ENCODE data around the gene TGOLN2. TPM values are rescaled to one million over a fixed set of nuclear protein-coding genes. Genes with fewer than 3 reads are reported as not detected.
"Not testable (repeated sequence)": the region's sequence is repeated elsewhere in the genome, so short reads cannot be mapped to it uniquely, and the experiment has no call there.

Gene TGOLN2
- 59.9 TPM for total RNA-seq
- long read RNA-seq, full-length matches to known transcripts: 15 of 79 reads
- long read RNA-seq, partial matches to known transcripts: 1 of 79 reads
- long read RNA-seq, other reads (novel, unspliced or antisense): 63 of 79 reads

DNA sequence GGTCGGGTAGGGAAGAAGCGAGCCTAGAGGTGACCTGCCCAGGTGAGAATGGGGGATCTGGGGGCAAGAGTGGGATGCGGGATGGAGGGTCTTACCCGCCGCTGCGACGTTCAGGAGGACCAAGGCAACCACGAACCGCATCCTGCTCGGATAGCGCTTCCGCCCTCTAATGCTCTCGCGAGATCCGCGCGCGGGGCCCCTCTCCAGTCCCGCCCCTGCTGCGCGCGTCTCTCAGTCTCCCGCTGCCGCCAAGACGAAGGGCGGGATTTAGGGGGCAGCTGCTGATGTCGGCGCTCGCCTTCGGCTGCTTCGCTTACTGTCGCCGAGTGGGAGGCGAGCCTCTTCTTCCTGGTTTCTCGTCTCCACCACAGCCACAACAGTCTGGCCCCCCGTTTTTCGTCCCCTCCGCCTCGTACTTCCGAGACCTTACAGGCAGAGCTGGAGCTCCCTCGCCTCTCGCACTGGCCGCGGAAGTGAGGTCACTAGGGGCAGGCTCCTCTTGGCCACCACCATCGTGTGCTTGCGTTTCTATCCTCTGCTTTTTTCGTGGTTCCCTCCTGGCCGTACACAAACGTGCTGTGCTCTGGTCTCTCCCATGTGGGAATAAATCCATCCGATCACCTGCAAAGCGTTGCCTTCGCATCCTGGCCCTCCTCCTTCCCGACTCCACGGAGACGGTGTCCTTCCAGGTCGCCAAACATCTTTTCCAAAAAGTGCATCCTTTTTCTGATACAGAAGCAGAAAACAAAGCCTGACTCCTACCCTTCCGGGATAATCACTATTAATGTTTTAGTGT, at the start of gene TGOLN2:
Gene TGOLN2 (minus strand): TSS at position 168 of the 796 bp plus-strand sequence. CDS start 27 bp downstream, at position 141.
- DNase-seq (peak; percentile 96), ATAC-seq (ENCODE audit: poor library complexity) (peak; percentile 99)
- intact Hi-C loops (cut with DNase I): no loop called here

DNA sequence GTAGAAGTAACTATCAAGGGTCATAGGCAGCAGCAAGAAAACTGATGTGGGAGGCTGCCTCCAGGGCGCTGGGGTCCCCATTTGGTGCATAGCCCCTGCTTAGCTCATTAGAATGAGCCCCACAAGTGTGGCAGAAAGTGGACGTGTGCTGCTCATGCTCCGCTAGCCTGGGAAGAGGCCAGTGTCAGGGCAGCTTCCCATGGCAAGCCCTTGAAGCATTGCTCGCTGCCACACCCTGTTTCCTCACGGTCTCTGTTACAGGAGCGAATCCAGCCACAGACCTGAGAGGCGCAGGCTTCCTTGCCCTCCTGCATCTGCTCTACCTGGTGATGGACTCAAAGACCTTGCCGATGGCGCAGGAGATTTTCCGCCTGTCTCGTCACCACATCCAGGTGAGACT, 49.3 kb upstream of the TGOLN2 start:
- DNase-seq (no peak), ATAC-seq (ENCODE audit: poor library complexity) (no peak)
- intact Hi-C loops (cut with DNase I): no loop called here

DNA sequence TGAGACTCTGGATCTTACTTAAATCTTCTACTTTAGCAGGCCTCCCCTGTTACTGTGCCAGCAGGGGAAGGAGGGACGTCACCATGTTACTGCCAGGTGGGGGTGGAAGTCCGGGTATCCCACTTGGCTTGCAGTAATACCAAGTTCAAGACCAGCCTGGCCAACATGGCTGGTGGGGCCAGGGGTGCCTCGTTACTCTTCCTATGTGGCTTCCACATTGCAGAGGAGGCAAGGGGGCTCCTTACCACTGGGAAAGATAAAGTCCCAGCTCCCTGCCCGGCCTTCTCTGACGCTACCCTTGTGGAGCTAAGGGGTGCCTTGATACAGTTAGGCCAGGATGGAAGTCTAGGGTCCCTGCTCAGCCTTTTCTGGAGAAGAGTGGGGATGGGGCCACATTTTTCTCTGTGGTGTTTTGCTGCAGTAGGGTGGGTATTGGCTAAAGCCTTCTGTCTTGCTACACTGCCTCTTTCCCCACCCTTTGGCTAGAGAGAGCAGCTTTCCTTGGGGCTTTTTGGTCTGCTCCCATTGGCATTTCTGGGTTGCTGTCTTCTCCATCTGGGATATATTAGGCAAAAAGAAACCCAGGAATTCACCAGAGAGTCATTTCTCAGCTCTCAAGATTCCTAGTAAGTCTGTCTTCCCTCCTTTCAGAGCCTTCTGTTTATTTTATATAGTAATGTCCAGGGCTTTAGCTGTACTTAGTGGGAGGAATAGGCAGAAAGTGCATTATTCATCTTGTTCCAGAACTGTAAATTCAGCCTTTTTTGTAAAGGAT, 48.7 kb upstream of the TGOLN2 start:
- ATAC-seq (ENCODE audit: poor library complexity): no peak
- intact Hi-C loops (cut with DNase I): no loop called here
- DNase-seq: no peak

DNA sequence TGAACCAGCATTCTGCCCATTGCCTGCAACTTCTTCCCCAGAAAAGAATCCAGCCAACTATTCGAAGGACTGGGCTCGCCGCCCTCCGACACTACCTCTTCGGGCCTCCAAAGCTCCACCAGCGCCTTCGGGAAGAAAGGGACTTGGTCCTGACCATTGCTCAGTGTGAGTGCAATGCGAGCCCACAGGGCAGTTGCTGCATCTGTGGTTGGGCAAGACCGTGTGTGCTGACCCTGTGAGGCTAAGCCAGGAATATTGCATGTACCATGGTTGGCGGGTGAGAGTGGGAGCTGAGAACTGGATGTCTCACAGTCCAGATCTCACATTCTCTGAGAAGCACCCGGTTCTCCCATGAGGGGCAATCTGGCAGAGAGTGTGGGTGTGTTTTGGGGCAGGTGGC, 43.3 kb upstream of the TGOLN2 start:
- ATAC-seq (ENCODE audit: poor library complexity) (no peak), DNase-seq (no peak)
- intact Hi-C loops (cut with DNase I): no loop called here

DNA sequence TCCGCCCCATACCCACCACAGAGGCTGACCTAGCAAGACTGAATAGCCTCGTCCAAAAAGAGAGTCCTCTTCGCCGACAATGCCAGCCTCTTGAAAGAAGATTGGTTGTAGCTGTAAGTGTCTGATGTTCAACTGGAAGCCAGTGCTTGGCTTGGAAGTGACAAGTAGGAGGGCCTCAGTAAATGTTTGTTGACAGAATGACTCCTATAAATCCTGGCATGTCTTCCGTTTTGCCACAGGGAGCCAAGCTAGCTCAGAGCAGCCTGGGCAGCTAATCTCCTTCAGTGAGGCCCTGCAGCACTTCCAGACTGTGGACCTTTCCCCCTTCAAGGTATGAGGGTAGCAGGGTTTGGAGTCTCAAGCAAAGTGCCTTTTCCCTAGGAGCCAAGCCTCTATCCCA, 41.7 kb upstream of the TGOLN2 start:
- ATAC-seq (ENCODE audit: poor library complexity) (no peak), DNase-seq (no peak)
- intact Hi-C loops (cut with DNase I): no loop called here

DNA sequence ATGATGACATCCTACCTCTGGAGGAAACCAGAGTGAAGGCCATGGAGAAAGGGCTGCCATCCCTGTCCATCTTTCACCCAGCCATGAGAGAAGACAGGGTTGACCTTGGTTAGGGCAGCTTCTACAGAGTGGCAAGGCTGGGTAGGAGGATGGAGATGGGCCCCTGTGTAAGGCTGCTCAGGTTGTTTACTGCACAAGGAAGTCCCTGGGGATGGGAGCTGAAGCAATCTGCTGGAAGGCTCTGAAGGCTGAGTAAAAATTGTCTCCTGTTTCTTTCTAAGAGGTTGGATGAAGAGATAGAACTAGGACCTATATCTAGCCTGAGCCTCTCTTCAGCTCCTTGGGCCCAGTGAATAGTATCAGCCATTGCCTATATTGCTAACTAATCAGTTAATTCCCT, 41.1 kb upstream of the TGOLN2 start:
- DNase-seq: no peak
- ATAC-seq (ENCODE audit: poor library complexity): no peak
- intact Hi-C loops (cut with DNase I): no loop called here

DNA sequence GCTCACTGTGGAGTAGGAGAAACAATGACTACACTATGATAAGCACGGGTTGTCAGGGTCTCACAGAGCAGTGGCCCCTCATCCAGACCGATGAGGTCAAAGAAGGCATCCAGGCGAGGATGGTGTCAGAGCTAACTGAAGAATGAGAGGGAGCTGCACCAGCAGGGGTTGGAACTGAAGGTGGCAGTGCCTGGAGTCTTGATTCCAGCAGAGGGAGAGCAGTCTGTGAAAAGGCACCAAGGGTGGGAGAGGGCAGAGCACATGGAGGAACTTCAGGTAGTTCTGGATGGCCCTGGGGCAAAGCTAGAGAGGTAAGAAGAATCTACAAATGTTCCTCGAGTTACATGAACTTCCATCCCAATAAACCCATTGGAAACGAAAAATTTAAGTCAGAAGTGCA, 39.4 kb upstream of the TGOLN2 start:
- DNase-seq: no peak
- intact Hi-C loops (cut with DNase I): no loop called here
- ATAC-seq (ENCODE audit: poor library complexity): no peak

DNA sequence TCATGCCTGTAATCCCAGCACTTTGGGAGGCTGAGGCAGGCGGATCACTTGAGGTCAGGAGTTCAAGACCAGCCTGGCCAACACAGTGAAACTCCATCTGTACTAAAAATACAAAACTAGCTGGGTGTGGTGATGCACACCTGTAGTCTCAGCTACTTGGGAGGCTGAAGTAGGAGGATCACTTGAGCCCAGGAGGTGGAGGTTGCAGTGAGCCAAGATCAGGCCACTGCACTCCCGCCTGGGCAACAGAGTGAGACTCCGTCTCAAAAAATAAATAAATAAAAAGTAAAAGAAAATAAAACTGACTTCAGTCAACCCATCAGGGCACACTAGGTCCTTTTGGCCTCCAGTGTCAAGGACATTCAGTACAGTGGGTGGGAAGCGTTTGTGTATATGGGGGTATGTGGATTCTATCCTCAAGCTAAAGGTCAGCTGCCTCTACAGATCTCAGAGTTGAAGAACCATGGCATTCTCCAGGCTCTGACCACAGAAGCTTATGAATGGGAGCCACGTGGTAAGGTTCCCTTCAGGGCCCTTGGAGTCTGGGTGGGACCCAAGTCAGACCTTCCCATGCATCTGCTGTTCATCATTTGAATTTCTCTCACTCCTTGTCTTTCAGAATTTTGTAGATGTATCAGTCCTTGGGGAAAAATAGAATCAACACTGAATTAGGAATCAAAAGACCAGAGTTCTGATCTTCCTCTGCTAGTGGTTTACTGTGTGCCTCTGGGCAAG, 35.0 kb upstream of the TGOLN2 start:
- intact Hi-C loops (cut with DNase I); DNase-seq; ATAC-seq (ENCODE audit: poor library complexity): not testable (repeated sequence)

DNA sequence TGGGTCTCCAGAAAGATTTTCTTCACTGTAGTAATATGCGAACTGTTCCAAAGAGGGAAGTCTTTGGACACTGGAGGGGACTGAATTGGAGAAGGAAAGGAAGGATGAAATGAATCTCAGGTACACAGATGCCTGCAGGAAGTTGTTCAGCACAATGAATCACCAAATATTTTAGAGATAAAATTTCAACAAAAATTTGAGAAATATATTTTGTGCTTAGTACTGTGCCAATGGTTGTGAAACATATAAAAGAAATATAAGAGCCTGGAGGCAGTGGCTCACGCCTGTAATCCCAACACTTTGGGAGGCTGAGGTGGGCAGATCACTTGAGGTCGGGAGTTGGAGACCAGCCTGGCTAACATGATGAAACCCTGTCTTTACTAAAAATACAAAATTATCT, 29.9 kb upstream of the TGOLN2 start:
- intact Hi-C loops (cut with DNase I): no loop called here
- ATAC-seq (ENCODE audit: poor library complexity) (no peak), DNase-seq (no peak)

DNA sequence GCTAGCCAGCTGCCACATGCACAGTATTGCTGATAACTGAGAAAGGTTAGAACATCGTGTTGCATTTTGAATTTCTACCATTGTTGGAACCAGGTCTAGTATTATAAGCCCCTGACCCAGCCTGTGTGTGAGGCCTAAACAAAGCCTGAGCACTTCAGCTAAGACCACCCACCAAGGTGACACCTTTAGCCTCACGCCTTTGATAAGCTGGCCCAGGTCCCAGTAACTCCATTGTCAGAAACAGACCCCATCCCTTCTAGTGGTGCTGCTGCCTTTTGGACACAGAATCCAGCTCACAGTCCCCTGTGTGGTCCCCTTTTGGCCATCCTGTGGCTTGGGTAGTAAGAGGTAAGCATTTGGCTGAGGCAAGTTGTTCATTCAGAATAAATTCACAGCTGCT, 28.4 kb upstream of the TGOLN2 start:
- intact Hi-C loops (cut with DNase I): no loop called here
- DNase-seq (no peak), ATAC-seq (ENCODE audit: poor library complexity) (no peak)

DNA sequence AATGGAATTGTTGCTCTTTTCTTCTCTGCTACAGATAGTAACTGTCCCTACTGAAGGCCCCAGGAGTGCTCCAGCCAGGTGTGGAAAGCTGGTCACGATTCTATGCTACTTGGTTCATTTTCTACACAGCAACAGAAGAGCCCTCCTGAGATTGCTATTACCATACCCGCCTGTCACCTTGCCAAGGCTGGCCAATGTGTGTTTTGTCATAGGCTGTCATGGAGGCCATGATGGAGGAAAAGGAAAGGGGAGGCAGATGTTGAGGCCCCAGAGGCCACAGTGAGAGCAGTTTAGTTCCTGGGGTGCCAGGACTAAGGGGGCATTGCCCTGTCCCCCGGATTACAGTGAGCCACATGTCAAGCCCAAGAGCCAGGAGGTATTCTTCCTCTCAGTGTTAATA, 27.7 kb upstream of the TGOLN2 start:
- intact Hi-C loops (cut with DNase I): no loop called here
- DNase-seq: no peak
- ATAC-seq (ENCODE audit: poor library complexity): no peak

DNA sequence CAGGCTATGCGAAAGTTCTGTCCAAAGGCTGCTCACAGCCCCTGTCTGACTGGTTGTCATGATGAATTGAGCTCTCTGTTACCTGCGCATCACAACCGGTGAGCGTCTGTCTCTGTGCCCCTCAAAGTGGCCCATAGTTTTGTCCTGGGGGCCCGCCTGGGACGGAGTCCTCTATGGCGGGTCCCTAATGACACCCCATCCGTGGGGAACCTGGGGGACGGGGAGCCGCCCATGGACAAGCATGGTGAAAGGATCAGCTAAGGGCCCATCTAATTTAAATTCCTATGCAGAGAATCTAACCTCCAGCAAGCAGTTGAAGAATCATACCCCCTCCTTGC, 27.3 kb upstream of the TGOLN2 start:
- DNase-seq (no peak), ATAC-seq (ENCODE audit: poor library complexity) (no peak)
- intact Hi-C loops (cut with DNase I): no loop called here

DNA sequence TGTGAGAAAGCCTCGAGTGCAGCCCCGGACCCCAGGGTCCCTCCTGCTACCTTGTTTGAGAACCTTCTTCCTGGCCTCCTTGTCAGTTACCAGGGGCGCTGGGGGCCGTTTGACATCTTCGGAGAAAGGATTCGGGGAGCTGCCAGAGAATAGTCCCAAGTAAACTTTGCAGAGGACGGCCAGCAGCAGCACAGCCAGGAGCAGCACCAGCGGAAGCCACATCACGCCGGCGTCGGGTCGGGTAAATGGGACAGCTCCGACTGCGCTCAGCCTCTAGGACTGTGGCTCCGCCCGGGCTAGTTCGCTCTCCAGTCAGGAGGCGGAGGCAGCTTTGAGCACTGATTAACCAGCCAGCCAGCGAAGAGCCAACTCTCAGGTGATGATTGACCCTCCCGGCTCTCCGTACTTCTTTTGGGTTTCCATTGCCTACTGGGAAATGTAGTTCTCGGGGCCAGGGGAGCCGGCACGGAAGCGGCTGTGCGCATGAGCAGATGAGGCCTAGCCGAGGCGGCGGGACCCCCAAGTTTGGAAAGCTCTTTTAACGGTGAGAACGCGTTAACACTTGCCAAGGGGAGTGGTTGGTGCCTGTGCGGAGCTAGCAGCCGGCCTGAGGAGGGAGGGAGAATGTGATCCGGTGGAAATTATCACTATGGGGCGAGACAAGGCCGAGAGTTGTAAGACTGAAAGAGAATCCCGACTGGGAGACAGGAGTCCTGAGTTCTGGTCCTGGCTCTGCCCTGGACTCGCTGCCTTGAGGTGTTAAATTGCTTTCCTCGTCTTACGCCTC, 26.7 kb upstream of the TGOLN2 start, which contains the start of the genes ELMOD3 and RETSAT:
Gene ELMOD3 (plus strand): TSS at position 484 of the 787 bp plus-strand sequence. CDS start 2,430 bp downstream, outside the sequence.
Gene RETSAT (minus strand): TSS at position 243 of the 787 bp plus-strand sequence. CDS start 21 bp downstream, at position 222.
- ATAC-seq (ENCODE audit: poor library complexity): peak; percentile 97
- intact Hi-C loops (cut with DNase I): no loop called here
- DNase-seq: peak; percentile 97

DNA sequence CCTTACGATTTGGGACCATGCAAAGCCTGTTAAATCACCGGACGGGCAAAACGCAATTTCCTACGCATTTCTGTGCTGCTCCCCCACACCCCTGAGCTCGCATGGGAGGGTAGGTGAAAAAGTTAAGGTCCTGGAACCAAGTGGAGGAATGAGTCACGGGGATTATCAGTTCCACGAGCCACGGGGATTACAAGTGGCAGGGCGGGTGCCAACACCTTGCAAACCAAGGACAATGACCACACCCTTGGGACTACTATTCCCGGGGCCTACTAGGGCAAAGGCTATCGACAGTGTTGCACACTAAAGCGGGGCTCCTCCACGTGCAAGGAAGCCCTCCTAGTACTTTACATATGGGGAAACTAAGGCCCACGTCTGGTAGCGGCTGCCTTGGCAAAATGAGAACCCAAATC, 26.1 kb upstream of the TGOLN2 start:
- ATAC-seq (ENCODE audit: poor library complexity): peak; percentile 68
- DNase-seq: peak; percentile 70
- intact Hi-C loops (cut with DNase I): no loop called here

DNA sequence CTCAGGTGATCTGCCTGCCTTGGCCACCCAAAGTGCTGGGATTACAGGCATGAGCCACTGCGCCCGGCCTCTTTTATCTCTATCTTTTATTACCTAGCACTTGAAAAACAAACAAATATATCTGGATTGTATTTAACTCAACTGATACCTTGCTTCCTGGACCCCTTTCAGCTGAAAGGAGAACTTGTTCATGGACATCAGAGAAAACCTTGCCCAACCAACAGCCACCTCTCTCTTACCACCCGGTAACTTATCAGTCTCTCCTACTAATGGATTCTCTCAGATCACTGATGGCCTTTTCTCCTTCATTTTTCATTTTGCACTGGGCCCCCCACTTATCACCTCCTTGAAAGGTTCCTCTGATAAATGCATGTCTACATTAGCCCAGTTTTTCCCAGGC, 19.8 kb upstream of the TGOLN2 start:
- intact Hi-C loops (cut with DNase I): no loop called here
- no peak for ATAC-seq (ENCODE audit: poor library complexity)

DNA sequence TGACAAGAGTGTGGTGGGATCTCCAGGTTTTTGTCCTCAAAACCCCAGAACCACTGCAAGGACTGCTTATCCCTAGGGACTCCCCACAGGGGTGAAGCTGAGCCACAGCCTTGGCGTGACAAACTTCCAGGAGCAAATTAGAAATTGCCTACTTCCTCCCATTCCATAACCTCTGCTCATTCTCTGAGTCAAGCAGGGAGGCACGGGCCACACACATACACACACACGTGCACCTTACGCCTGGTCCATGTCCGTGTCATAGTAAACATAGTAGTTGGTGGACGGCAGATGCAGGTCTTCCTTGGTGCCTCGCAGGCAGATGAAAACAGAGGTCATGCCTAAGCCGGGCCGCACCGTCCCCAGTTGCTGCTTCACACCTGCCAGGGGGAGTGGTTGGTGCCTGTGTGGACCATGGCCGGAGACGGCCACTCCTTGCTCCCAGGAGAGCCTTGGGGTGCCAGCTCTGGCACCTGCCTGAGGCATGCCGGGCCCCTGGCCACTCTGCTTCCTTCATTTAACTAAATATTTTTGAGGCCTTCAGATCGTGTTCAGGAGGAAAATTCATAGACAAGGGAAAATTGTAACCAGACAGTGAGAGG, 16.7 kb upstream of the TGOLN2 start:
- no peak for ATAC-seq (ENCODE audit: poor library complexity)
- intact Hi-C loops (cut with DNase I): no loop called here
- no peak for DNase-seq

More for the DNA sequence above, 19.8 kb upstream of the TGOLN2 start:
- no peak for DNase-seq

DNA sequence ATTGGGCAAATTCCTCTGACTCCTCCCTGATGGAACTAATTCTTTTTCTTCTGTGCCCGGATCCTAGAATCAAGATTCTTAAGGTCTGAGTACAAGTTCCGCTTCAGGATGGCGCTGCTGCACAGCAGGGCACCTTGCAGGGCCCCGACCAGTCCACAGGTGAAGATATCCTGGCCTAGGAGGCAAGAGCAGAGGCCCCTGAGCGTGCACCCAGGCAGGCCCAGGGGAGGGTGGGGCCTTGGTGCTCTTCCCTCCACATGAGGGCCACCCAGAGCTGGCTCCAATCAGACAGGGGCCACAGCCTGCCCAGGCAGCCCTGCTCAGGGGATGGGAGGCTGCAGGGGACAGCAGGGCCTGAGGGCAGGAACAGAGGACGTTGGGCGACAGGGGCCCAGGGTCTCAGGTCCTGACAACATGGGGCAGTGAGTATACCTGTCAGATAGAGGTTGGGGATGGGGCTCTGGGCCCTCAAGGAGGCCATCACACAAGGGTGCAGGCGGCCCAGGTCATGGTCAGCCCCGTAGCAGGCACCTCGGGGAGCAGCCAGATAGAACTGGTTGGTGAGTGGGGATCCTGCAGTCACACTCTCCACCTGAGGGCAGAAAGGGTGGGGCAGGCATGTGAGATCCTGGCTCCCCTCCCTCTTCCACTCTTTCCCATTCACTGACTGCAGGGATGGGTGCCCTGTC, 15.6 kb upstream of the TGOLN2 start:
- intact Hi-C loops (cut with DNase I); DNase-seq; ATAC-seq (ENCODE audit: poor library complexity): not testable (repeated sequence)

All from Right ventricle myocardium superior (tissue), 1 donor.